Stimulated activated CD4-positive, alpha-beta T cell treated with anti-CD3 and anti-CD28 coated beads, TNF-alpha, amount 100 ng/mL, for 4 hours (primary cell): Measurements from ENCODE around the gene ACAN.

ENCODE experiments used
- DNase-seq, 3 experiments: peaks; one replicate each; pipeline ENCODE4 v3.0.0-alpha.2; 2020; ENCODE audit warnings: low read depth in 3 of 3

Gene ACAN

DNA sequence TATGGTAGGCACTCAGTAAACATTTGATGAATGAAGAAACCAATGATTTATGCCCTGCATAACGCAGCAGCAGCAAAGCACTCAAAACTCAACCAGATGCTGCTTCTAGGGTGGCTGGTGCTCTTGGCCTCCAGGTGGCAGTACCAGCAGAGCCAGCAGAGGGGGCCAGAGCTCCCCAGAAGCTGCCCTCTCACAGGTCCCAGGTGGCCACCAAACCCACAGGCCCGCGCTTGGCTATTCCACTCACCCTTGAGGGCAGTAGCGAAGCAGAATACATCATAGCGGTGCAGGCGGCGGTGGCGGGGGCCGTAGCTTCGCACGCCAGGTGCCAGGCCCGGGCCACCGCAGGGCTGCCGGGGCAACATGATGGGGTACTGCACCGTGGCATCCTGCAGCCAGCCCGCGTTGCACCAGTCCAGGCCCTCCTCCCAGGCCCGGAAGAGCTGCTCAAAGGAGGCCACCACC, 75.5 kb downstream of the ACAN start:
- DNase-seq, result no peak

DNA sequence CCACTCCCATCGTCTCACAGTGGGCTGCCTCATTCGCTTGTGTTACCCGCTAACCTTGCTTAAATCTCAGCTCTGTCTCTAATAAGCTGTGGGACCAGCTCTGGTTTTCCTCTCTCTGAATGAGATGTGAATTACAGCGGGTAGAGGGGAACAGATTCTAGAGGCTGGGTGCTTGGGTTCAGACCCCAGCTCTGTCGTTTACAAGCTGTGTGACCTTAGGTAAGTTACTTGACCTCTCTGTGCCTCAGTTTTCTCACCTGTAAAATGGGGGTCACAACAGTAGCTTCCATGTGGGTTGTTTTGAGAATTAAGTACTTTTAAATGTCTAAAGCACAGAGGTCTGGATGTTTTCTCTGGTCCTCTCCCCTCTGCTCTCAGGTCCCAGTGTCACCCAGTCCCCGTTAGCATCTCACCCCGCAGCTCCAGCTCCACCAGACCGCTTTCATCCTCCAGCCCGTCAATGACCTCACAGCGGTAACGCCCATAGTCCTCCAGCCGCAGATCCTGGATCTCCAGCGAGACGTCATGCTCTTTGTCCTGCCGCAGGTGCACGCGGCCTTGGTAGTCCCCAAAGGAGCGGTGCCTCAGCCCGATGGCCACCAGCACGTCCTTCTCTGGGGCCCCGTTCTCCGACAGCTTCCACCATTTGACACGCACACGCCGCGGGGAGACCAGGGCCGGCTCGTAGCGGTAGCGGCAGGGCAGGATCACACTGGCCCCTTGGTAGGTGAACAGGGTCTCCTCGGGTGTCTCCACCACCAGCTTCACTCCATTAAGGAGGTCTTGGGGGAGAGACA, 77.9 kb downstream of the ACAN start:
- no peak for DNase-seq

DNA sequence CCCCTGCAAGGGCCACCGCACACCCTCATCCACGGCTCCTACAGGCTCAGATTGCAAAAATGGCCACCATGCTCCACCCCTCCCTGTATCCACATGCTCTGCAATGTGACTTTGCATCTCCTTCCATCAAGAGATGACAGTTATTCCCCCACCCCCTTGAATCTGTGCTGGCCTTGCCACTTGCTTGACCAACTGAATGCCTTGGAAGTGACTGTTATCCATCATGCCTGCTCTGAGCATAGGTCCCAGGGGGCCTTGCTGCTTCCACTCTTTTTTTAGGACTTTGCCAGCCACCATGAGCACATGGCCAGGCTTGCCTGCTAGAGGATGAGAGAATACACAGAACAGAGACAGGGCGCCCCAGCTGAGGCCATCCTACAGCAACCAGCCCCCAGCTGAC, 78.5 kb downstream of the ACAN start:
- no peak for DNase-seq

- DNase-seq, result no peak
Observed at GRCh38 chr15:88882785-88883184, 79.5 kb downstream of the ACAN start.

DNA sequence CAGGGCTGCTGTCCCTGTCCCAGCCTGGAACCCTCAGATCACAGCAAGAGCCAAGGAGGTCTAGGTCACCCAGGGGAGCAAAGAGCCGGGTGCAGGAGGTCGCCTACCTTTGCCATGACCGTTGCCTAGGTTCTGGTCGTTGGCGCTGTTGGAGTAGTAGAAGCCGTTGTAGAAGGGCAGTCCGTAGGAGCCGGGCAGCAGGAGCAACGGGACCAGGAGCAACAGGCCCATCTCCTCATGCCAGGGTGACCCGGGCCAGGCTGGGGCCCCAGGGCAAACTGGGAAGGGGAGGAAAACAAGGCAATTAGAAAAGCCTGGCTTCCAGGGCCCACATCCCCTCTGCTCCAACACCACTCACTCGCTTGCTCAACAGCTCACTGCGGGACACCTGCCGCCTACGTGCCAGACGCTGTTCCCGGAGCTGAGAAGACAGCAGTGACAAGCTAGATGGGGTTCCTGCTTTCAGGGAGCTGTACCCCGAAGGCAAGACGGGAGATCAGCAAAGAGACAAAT, 83.9 kb downstream of the ACAN start:
- DNase-seq, result no peak

GRCh38 chr15:88888719-88889118, 85.5 kb downstream of the ACAN start:
- DNase-seq, result no peak

GRCh38 chr15:88890495-88890894, 87.3 kb downstream of the ACAN start:
- no peak for DNase-seq

DNA sequence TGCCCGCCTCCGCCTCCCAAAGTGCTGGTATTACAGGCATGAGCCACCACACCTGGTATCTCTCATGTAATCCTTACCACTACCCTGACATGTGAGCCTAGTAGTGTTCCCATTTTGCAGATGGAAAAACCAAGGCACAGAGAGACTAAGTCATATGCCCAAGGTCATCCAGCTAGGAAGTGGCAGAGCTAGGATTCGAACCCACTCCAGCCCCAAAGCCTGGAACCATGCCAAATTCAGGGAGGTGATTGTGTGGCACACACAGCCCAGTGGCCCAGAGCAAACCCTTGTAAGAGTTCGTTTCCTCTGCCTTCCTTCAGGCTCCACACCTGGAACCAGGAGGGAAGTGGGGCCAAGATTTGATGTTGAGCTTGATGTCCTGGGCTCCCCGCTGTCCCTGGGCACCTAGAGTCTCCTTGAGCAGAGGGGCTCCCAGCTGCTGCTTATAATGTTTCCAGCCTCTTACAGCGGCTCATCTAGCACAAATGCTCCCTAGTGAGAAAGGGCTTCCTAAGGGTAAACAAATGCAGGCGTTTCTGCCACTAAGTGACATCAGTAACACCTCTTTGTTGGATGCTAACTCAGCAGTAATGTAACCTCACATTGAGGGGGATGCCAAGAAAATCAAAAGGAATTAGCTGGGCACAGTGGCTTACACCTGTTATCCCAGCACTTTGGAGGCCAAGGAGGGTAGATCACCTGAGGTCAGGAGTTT, 88.5 kb downstream of the ACAN start:
- DNase-seq, result no peak

DNA sequence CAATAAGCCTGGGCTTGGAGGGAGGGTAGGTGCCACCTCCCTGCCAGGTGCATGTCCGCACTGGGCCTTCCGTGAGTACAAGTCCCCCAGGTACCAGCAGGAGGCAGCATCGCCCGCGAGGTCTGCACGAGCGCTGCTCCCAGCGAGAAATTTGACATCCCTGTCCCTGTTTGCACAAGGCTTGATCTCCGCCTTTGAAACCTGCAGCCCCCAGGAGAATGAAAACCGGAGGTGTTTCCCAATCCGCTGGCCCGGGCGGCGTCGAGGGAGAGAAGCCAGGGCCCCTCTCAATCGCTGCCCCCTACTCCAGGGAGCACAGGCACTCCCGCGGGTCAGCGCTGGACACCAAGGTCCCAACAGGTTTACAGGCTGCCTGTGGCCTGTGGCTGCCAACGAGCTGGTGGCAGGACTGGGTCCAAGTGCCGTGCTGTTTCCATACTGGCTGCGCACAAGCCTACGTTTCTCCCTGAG, 91.1 kb downstream of the ACAN start:
- DNase-seq, result peak; percentile 74 to 78 (median 77)

DNA sequence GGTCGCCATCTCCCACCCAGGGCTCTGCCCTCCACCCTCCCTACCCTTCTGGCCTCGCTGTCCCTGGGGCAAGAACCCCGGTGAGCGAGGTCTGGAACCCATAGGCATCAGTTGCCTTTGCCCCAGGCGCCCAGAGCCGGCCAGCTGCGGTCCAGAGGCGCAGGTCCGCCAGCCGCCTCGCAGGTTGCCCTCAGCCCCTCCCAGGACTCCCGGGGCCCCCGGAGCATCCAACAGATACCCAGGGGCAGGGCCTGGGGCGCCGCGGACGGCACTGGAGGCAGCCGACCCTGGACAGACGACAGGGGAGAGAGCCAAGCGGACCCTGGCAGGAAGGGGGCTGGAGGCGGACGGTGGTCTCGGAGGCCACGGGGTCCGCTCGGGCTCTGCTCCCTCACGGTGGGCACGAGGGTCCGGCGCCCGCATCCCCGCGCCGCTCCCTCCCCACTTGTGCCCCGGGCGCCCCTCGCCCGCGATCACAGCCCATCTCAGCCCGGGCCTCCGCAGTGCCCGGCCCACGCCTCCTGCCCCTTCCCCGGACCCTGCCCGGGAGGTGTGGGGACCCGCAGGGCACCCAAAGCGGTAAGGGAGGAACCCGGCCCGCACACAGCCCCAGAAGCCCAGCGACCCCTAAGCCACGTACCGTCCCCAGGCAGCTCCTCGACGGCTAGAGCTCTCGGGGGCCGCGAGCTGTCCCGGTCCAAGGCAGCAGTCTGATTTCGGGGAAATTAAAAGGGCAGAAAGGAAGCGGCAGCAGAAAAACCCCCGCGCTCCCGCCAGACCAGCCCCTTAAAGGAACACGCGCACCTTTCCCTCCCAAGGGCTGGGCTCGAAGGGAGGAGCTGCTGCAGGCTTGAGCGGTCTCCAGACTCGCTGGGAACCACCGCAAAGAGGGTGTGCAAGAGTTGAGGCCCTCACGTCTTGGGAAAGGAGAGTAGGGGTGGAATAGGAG, 91.9 kb downstream of the ACAN start, which contains the start of gene HAPLN3:
Gene HAPLN3 (minus strand): TSS at position 726 of the 949 bp plus-strand sequence. CDS start 8,246 bp downstream, outside the sequence.
- DNase-seq, result peak; percentile 44 to 55 (median 50)

DNA sequence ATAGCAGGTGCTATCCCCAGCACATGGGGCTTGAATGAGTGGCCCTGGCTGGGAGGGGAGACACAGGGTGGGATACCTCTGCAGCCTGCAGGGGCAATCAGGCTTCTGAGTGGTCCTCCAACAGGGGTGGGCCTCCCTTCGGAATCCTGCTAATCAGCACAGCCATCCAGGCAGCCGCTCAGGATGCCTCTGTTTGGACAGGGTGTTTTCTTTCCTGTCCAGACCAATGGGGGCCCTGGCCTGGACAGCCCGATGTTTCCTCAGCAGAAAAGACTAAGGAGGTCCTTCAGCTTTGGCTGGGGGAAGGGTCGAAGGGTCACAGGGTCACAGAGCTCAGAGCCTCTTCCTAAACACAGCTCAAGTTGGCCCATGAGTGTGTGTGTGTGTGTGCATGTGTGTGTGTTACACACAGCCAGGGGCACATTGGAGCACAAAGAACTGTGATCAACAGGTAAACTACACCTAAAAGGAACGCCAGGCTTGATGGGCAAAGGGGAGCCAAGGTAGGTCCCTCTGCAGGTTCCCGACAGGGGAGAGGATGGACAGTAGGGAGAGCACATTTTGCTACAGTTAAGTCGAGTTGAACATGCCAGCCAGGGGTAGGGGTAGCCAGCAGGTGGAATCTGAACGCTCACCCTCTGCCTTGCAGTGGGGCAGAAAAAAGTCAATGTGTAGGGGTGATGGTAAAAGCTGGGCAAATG, 93.2 kb downstream of the ACAN start:
- DNase-seq, result no peak

DNA sequence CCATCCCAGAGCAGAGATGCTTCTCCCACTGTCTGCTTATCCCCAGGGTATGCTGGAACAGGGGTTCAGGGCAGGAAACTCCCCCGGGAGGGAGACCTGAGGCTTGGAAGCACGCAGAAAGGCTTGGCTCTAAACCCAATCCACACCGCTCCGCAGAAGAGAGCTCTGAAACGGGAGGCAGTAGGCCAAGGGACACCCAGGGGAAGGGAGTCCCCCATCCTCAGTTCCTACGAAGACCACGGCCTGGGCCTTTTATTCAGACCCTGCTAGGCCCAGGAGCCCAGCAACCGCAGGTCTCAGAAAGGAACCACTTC, 93.9 kb downstream of the ACAN start:
- DNase-seq, result no peak

DNA sequence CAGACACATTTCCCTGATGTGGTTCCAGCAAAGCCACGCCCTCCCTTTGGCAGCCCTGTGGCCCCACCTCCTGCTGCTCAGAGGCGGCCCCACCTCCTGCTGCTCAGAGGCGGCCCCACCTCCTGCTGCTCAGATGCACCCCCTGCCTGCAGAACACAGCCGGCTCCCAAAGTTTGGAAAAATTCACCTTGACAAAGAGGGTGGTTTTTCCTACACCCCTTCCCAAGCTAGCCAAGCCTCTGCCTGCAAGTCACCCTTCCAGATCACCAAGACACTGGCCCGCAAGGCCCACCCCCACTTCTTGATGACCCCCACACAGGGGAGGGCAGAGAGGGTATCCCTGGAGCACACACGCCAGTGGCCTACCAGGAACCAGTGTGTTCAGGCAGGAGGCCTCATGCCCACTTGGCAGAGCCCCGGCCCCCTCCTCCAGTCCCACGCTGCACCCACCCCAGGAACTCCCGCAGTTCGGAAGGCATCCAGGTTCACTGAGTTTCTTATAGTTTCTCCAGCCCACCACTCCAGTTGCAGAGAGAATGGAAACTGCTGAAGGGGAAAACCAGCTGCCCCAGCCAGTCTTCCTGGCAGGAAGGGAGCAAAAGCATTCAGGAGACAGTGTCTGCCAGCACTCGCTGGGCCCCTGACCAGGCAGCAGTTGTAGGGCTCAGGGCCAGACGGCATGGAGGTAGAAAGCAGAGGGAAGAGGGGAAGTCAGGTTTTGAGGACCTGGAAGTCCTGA, 94.4 kb downstream of the ACAN start:
- peak; percentile 68 to 75 (median 75) for DNase-seq

DNA sequence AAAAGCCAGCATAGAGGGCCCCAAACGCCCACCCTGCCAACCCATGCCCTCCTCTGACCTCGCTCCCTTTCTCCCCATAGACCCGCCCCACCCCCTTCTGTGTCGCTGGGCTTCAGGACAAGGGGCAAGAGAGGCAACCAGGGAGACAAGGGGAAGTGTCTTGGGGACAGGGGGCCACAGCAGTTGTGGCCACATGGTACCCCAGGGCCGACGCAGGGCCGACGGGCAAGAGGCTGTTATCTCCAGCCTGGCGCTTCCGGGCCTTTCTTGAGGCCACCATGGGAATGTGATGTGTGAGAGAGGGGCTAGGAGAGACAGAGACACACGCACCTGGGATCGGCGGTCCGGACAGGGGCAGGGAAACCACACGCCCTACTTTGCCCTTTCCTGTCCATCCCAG, 95.5 kb downstream of the ACAN start:
- DNase-seq, result no peak

- no peak for DNase-seq
Observed at GRCh38 chr15:88899251-88899650, 96.0 kb downstream of the ACAN start.

DNA sequence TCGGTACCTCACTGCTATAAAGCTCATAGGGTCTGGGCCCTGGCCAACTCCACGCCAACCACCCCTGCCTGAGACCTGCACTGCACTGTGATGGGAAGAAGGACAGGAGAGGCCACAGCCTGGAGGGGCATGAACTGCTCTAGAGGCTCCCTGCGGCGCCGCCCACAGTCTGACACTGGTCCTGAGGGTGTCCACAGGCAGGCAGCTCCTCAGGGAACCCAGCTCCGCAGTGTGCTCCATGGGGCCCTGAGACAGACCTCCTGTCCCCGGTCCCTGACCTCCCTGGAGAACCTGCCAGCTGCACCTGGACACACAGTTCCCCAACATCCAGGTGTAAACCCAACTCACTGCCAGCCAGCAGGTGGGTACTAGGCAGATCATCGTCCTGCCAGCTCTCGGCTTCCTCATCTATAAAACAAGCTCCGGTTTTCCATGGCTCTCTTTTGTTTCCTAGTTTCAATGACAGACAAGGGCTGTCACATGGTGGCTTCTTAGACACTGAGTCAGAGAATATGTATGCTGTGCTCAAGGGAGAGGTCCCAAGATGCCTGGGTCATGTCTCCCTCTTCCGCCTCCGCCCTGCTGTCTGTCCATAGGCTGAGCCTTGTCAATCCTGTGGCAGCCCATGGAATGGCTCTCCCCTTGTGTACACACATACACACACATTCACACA, 97.2 kb downstream of the ACAN start:
- DNase-seq, result no peak

- no peak for DNase-seq
Observed at GRCh38 chr15:88900982-88901418, 97.8 kb downstream of the ACAN start.

GRCh38 chr15:88901508-88902220, 98.4 kb downstream of the ACAN start:
- DNase-seq, result no peak

GRCh38 chr15:88902221-88902835, 99.1 kb downstream of the ACAN start:
- no peak for DNase-seq
